Stimulated activated CD8-positive, alpha-beta memory T cell treated with anti-CD3 and anti-CD28 coated beads, Interleukin-15, amount 100 ng/mL, for 24 hours (primary cell): ENCODE data around the gene LPGAT1.

Experiments used
- DNase-seq: peaks from one replicate; pipeline ENCODE4 v3.0.0-alpha.2; 2020; ENCODE audit warnings: low read depth

LPGAT1 gene

GRCh38 chr1:211762206-211762605 lies 68.4 kb downstream of the LPGAT1 start:
- DNase-seq: no peak

DNA sequence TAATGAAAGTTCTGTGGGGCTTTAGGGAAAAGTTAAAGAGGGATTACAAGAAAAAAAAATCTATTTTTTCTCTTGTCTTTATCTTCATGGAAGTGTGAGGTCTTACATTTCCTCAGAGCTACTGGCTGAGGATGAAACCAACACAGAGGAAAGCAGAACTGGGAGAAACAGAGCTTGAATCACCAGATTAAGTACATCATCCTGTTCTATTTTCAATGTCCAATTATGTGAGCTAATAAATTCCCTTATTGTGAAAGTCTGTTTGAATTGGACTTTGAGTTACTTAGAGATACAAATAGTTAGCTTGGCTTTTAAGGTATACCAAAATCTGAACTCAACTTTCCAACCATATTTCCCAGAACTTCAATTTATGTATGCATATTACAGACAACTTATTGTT lies 69.2 kb downstream of the LPGAT1 start:
- no peak for DNase-seq

DNA sequence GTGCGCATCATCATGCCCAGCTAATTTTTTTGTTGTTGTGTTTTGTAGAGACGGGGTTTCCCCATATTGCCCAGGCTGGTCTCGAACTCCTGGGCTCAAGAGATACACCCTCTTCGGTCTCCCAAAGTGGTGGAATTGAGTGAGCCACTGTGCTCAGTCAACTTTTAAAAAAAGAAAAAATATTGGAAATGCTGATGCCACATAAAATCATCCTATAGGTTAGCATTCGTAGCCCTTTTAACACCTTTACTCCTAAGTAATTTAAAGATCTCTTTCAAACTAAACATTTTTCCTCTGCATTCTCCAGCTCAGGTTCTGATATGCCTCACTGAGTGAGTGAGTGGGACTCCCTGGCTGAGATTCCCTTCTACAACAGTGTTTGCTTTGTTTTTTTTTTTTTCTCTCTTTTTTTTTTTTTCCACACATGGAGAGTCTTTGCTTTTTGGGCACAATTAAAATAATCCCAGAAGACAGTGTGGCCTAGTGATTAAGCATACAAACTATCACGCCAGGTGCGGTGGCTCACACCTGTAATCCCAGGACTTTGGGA lies 74.0 kb downstream of the LPGAT1 start:
- no peak for DNase-seq

DNA sequence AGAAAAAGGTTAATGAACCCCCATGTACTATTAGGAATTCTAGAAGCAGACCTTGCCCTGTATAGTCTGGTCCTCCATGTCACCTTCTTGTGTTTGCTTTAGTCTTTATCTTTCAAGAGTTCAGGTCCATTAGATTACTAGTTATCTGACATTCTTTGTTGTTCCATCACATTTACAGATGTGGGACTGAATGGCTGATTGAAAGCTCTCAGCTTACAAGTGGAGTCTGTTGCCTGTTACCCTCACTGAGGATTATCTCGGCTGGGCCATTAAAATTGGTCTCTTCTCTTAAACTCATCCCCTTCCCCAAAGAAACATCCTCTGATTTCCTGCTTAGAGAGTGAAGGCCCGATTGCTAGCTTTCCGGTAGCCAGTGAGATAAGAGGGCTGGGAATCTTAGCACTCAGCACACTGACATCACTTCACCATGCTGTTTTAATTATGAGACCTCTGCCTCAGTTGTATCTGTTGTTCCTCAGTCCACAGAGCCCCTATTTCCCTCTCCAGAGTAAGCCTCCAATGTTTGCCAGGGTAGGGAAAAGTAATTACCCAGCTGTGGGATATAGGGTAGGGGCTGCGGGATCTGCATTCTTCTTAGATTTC lies 76.8 kb downstream of the LPGAT1 start:
- no peak for DNase-seq

DNA sequence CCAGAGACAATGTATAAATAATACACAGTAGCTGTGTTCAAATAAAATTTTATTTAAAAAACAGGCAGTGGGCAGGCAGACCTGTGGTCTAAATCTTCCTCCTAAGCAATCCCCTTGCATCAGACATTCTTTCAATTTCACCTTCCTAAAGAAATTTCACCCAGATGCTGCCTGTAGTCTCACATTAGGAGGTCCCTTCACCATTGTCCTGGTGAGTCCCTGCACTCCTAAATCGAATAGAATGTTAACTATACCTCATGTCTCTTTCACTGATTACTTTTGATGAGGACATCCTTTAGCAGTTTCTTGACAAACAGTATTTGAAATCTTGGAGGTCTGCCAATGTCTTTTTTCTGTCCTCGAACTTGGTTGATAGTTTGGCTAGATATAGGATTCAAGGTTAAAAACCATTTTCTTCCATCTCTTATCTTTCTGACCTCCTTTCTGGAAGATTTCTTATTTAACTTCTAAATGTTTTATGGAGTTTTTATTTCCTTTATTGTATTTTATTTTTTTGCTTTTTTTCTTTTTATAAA lies 77.5 kb downstream of the LPGAT1 start:
- no peak for DNase-seq

GRCh38 chr1:211752317-211752716 lies 78.2 kb downstream of the LPGAT1 start:
- no peak for DNase-seq

DNA sequence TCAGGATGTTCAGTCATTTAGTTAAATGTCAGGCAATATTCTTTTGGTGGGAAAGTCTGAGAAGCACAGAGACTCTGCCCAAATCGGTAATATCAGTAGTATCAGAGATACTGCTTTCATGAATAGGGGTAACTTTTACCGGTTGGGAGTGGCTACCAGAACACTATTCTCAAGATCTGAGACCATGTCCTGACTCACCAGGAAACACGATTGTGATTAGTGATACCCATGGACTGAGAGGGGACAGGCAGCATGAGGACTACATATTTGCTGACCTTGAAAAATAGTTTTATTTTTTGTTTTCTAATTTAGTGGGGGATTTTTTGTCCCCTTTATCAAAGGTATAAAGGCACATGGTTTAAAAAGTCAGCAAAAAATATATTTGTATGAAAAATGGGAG lies 79.1 kb downstream of the LPGAT1 start:
- no peak for DNase-seq

GRCh38 chr1:211750599-211750998 lies 80.0 kb downstream of the LPGAT1 start:
- DNase-seq: no peak

- DNase-seq: no peak
Measured at GRCh38 chr1:211749251-211749650, 81.3 kb downstream of the LPGAT1 start.

DNA sequence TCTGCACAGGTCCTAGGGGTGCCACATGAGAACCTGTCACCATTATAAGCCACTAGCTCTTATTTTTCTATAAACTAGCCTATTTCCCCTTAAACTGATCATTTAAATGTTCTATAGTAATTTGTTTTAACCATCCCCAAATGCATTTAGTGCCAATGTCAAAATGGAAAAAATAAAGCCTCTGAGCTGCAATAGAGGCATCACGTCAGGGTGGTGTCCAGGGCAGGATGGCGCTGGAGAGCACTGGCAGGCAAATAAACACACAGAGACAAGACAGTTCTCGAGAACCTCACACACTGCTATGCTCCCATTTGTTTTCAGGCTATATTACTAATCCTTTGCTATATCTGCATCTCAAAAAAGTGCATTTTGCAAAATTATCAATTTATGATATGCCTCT lies 81.8 kb downstream of the LPGAT1 start:
- DNase-seq: no peak

DNA sequence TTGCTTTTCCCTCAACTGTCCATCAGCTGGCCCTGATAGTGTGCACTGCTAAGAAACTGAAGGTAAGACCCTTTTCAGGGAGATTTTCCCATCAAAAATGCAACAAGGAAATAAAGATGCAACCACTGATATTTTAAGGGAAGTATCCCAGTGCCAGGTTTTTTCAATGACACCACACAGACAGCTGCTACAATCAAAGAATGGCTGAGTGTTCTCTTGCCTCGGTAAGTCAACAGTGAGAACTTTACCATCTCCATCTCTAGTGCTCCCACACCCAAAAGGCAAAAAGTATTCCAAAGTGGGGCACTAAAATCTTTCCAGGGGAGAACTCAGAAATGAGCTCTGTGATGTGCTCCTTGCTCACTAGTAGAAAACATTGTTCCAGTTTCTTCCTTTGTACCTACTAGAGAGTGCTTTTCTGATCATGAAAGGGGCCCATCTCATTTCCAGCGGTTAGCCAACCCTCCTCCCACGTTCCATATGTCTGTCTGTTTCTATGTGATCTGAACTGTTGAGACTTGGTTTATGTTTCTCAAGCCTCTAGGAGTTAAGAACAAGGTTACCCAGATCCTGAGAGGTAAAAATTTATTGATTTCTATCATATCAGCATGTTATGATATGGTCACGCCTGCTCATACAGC lies 87.6 kb downstream of the LPGAT1 start:
- DNase-seq: no peak

GRCh38 chr1:211742272-211742671 lies 88.3 kb downstream of the LPGAT1 start:
- no peak for DNase-seq

DNA sequence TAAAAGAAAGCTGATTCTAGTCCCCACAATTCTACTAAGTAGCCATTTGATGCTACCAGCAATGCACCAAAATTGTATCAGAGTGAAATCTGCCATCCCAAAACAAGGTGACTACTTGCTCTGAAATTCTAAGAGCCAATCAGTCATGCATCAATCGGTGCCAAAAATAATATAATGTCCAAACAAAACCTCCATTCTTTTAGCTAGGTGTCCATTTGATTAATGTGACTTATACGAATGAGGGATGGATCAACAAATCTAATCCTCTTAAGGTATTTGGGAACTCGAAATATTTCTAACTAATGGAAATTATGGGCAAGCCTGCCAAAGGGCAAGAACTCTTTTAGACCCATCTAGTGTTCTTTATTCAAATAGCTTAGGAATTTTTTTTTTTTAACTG lies 88.8 kb downstream of the LPGAT1 start:
- no peak for DNase-seq

- DNase-seq: no peak
Measured at GRCh38 chr1:211741116-211741515, 89.4 kb downstream of the LPGAT1 start.

GRCh38 chr1:211739671-211740411 lies 90.7 kb downstream of the LPGAT1 start:
- DNase-seq: no peak

DNA sequence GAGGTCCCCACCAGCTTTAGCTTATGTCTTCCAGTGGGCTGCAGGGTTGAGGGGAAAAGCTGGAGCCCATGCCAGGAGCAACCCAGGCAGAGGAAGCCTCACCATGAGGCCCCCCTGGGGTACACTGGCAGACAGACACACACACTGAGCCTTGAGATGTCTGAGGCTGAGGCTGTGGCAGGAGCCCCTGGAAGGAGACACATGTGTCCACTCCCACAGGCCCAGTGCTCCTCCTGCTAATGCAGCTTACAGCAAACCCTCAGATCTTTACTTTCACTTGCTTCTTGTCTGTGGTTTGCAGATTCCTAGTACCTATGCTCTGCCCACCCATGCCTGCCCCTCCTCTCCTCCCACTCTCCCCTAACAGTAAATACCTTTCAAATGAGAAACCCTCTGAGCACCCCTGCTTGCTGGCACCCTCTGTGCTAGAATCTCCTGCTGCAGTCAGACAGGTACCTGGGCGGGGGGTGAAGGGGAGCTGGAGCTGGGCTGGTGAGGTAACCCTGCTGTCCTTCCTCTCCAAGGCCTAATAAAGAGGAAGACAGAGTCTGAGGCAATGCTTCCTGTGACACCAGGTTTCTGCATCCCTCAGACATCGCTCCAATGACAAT lies 91.8 kb downstream of the LPGAT1 start:
- DNase-seq: no peak

DNA sequence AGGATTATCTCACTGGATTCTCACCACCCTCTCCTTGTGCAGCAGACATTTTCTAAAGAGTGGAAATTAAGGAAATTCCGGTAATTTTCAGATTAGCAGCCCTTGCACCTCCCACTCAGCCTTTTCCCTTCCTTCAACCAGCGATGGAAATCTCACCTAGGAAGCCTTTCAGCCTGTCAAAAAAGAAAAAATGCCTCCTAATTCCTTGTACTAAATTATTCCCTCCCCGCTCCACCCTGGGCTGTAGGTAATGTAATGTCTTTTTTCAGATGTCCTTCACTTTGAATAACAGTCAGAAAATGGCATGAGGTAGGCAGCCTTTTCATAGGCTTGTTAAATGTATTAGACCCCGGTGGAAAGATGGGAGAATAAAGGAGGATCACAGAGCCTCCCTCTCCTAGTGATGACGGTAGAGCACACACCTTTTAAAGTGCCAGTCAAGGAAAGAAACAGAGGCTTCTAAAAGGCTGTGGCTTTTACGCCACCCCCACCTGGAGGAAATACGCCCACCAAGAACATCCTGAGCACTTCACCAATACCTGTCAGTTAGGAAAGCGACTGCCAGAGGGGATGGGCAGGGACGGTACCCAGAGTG lies 92.4 kb downstream of the LPGAT1 start:
- DNase-seq: no peak

GRCh38 chr1:211737115-211738035 lies 93.2 kb downstream of the LPGAT1 start:
- no peak for DNase-seq

- DNase-seq: no peak
Measured at GRCh38 chr1:211736351-211736915, 94.1 kb downstream of the LPGAT1 start.
